ENCODE data around the gene ELOA2.
A peak's percentile ranks its signal among the peaks of the same experiment; 100 is the strongest.
"Not testable (repeated sequence)": the region's sequence is repeated elsewhere in the genome, so short reads cannot be mapped to it uniquely, and the experiment has no call there.

Gene ELOA2

GRCh38 chr18:47063096-47063495, 27.7 kb upstream of the ELOA2 start:
- TF ChIP-seq, protein P1, sequence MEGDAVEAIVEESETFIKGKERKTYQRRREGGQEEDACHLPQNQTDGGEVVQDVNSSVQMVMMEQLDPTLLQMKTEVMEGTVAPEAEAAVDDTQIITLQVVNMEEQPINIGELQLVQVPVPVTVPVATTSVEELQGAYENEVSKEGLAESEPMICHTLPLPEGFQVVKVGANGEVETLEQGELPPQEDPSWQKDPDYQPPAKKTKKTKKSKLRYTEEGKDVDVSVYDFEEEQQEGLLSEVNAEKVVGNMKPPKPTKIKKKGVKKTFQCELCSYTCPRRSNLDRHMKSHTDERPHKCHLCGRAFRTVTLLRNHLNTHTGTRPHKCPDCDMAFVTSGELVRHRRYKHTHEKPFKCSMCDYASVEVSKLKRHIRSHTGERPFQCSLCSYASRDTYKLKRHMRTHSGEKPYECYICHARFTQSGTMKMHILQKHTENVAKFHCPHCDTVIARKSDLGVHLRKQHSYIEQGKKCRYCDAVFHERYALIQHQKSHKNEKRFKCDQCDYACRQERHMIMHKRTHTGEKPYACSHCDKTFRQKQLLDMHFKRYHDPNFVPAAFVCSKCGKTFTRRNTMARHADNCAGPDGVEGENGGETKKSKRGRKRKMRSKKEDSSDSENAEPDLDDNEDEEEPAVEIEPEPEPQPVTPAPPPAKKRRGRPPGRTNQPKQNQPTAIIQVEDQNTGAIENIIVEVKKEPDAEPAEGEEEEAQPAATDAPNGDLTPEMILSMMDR (IDR thresholded peaks at IDR 0.05; ENCODE audit: low read depth, low read length) = no peak
- H3K4me3 ChIP-seq (ENCODE audit: low read depth, low read length) = no peak overlapping the region

- TF ChIP-seq, protein P1 (IDR thresholded peaks at IDR 0.05; ENCODE audit: low read depth, low read length) = no peak
Observed at GRCh38 chr18:47062471-47062870, 27.1 kb upstream of the ELOA2 start.

DNA sequence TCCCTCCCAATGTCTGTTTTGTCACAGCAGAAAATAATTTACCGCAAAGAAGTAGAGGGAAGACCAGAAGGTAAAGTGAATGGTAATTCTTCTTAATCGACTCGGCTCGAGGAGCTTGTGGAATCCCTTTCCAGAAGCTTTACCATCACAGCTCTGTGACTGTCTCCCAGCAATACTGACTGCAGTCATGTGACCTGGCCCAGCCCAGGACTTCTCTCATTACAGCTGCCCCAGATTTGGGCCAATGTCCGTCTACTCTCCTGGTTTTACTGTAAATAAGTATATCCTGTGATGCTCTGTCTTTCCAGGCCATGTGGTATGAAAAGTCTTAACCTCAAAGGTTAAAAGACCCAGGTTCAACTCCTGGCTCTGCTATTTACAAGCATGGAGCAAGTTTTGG, 18.9 kb upstream of the ELOA2 start:
- TF ChIP-seq, protein P1 (IDR thresholded peaks at IDR 0.05; ENCODE audit: low read depth, low read length) = no peak
- H3K4me3 ChIP-seq (ENCODE audit: low read depth, low read length) = no peak overlapping the region

More at GRCh38 chr18:47062471-47062870, 27.1 kb upstream of the ELOA2 start:
- no peak overlapping the region for H3K4me3 ChIP-seq (ENCODE audit: low read depth, low read length)

DNA sequence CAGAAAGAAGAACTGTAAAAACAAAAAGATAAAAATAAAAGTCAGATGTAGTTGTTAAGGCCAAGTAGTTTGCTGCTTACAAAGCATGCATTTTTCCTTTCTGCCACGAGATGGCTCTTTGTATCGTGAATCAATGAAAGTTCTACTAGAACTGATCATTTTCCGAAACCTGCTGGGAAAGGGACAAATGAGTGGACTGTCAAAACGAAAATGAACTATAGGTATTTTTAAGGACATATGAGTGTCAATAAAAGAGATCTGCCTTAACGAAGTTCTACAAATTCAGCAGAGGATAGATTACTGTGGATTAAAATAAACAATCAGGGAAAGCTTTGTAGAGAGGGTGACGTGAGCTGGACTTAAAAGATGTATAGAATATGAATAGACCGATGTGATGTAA, 15.0 kb upstream of the ELOA2 start:
- TF ChIP-seq, protein P1 (IDR thresholded peaks at IDR 0.05; ENCODE audit: low read depth, low read length) = peak; percentile 59; the same call in 1 of the 2 replicates
- H3K4me3 ChIP-seq (ENCODE audit: low read depth, low read length) = no peak overlapping the region

GRCh38 chr18:47040982-47041381, 5.6 kb upstream of the ELOA2 start:
- TF ChIP-seq, protein P1 (IDR thresholded peaks at IDR 0.05; ENCODE audit: low read depth, low read length) = no peak
- no peak overlapping the region for H3K4me3 ChIP-seq (ENCODE audit: low read depth, low read length)

GRCh38 chr18:47036927-47037578, 1.6 kb upstream of the ELOA2 start:
- H3K4me3 ChIP-seq (ENCODE audit: low read depth, low read length) = no peak overlapping the region
- TF ChIP-seq, protein P1 (IDR thresholded peaks at IDR 0.05; ENCODE audit: low read depth, low read length) = no peak

DNA sequence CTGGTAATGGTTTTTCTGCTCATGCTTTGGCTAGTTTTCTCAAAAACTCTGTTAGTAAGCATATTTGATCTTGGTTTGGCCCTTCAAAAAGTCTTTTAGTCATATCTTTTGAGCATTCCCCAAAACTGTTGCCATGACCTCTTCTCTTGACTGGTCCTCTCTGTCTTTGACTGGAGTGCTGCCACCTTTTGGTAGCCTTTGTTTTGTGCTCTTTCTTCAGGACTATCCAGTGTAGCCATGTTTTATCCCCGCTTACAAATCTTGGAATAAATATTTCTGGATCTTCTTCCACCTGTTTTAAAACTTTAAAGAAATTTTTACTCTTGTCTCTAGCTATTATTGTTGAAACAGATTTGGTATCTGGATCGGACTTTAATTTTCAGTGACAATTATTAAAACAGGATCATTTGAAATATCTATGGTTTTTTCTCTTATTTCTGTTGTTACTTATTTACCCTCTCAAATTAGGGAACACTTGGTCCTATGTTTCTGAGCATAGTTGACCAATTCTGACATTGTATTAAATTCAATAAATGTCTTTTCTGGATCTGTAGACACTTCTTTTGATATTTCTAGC, 965 bp upstream of the ELOA2 start:
- no peak overlapping the region for H3K4me3 ChIP-seq (ENCODE audit: low read depth, low read length)
- TF ChIP-seq, protein P1 (IDR thresholded peaks at IDR 0.05; ENCODE audit: low read depth, low read length) = peak; percentile 20; the same call in 1 of the 2 replicates

DNA sequence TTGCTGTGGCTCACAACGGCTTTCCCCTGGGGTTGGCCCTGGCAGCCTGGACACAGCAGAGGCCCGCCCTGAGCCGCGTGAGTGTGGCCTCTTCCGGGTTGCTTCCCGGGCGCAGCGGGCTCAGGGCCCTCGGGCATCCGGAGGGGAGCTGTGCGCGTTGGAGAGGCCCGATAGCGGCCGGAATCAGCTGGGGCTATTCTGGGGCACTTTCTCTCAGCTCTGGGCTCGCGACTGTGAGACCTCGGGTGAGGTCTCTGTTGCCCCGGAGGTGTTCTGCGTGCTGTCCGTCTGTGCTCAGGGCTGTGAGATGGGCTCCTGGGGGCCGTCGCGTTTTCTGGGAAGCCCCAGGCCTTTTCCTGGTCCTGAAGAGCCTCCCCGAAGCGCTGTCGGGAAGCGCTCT, 830 bp downstream of the ELOA2 start:
- H3K4me3 ChIP-seq (ENCODE audit: low read depth, low read length) = not testable (repeated sequence)
